ENCODE measurements around the gene ARSB. TPM values are rescaled to one million over a fixed set of nuclear protein-coding genes. Genes with fewer than 3 reads are reported as not detected.

The ARSB gene
- total RNA-seq, 4 donors from 2014 or later = 23.0 to 109 (median 52.6) TPM

- ATAC-seq = no peak
- TF ChIP-seq CTCF (IDR thresholded peaks at IDR 0.05) (no peak), POLR2AphosphoS5 (IDR thresholded peaks at IDR 0.05) (no peak), EP300 (IDR thresholded peaks at IDR 0.05) (no peak), POLR2A (IDR thresholded peaks at IDR 0.05) (no peak)
- Histone ChIP-seq H3K4me3 (no peak overlapping the region), H3K27me3 (no peaks in the 10 kb centered on the region), H3K4me1 (peaks cover 0 to 9% (median 0%) of the 10 kb centered on the region in 3 donors), H3K36me3 (no peaks in the 10 kb centered on the region), H3K27ac (no peak overlapping the region), H3K9me3 (no peaks in the 10 kb centered on the region)
- WGBS, 2 donors (ENCODE audit: low coverage in 1 of 2) = 84 to 89% methylated on average over 8 to 9 of the region's 10 CpGs
Observed at GRCh38 chr5:78792345-78793055, 192.6 kb downstream of the ARSB start.

GRCh38 chr5:78791501-78792100 is 193.5 kb downstream of the ARSB start:
- ATAC-seq = no peak
- H3K4me1 ChIP-seq = peaks cover 0 to 10% (median 0%) of the 10 kb centered on the region in 3 donors
- 94 to 96% methylated on average over 8 to 11 of the region's 11 CpGs for WGBS, 2 donors (ENCODE audit: low coverage in 1 of 2)
- H3K36me3 ChIP-seq = no peaks in the 10 kb centered on the region
- H3K4me3 ChIP-seq = no peak overlapping the region
- no peak for TF ChIP-seq POLR2AphosphoS5 (IDR thresholded peaks at IDR 0.05)
- H3K27ac ChIP-seq = no peak overlapping the region
- no peaks in the 10 kb centered on the region for H3K27me3 ChIP-seq
- H3K9me3 ChIP-seq = no peaks in the 10 kb centered on the region

- peak; percentile 66 for ATAC-seq
- peaks cover 0 to 10% (median 0%) of the 10 kb centered on the region in 3 donors for H3K4me1 ChIP-seq
- H3K9me3 ChIP-seq = peaks cover 0 to 11% (median 0%) of the 10 kb centered on the region in 3 donors
- H3K4me3 ChIP-seq = no peak overlapping the region
- no peaks in the 10 kb centered on the region for H3K27me3 ChIP-seq
- H3K36me3 ChIP-seq = no peaks in the 10 kb centered on the region
- TF ChIP-seq CTCF (IDR thresholded peaks at IDR 0.05) = no peak
- TF ChIP-seq POLR2A (IDR thresholded peaks at IDR 0.05) = no peak
- no peak for TF ChIP-seq POLR2AphosphoS5 (IDR thresholded peaks at IDR 0.05)
- no peak for TF ChIP-seq EP300 (IDR thresholded peaks at IDR 0.05)
- WGBS, 2 donors (ENCODE audit: low coverage in 1 of 2) = 33 to 60% methylated on average over 3 to 7 of the region's 7 CpGs
- peak overlapping the region in 3 of 4 donors; percentile 11 to 39 (median 21) for H3K27ac ChIP-seq
Observed at GRCh38 chr5:78787783-78788182, 197.3 kb downstream of the ARSB start.

- H3K4me1 ChIP-seq = peaks cover 0 to 10% (median 0%) of the 10 kb centered on the region in 3 donors
- H3K27ac ChIP-seq = no peak overlapping the region
- H3K9me3 ChIP-seq = peaks cover 0 to 11% (median 0%) of the 10 kb centered on the region in 3 donors
- no peak for TF ChIP-seq POLR2A (IDR thresholded peaks at IDR 0.05)
- no peak for TF ChIP-seq POLR2AphosphoS5 (IDR thresholded peaks at IDR 0.05)
- no peak for TF ChIP-seq CTCF (IDR thresholded peaks at IDR 0.05)
- no peak for TF ChIP-seq EP300 (IDR thresholded peaks at IDR 0.05)
- no peak overlapping the region for H3K4me3 ChIP-seq
- no peaks in the 10 kb centered on the region for H3K27me3 ChIP-seq
- no peak for ATAC-seq
- H3K36me3 ChIP-seq = peaks cover 0 to 14% of the 10 kb centered on the region in 2 donors
- WGBS, 2 donors (ENCODE audit: low coverage in 1 of 2) = 92 to 100% methylated on average over 1 of the region's 1 CpG
Observed at GRCh38 chr5:78785454-78785853, 199.7 kb downstream of the ARSB start.

GRCh38 chr5:78783434-78784130 is 201.5 kb downstream of the ARSB start:
- Histone ChIP-seq H3K36me3 (peaks cover 0 to 24% of the 10 kb centered on the region in 2 donors), H3K9me3 (peaks cover 0 to 11% (median 0%) of the 10 kb centered on the region in 3 donors)
- 60 to 62% methylated on average over 2 of the region's 2 CpGs for WGBS, 2 donors (ENCODE audit: low coverage in 1 of 2)

More at GRCh38 chr5:78783434-78784130, 201.5 kb downstream of the ARSB start:
- no peak overlapping the region for H3K27ac ChIP-seq
- peaks cover 0 to 17% (median 0%) of the 10 kb centered on the region in 3 donors for H3K4me1 ChIP-seq
- no peak overlapping the region for H3K4me3 ChIP-seq
- TF ChIP-seq EP300 (IDR thresholded peaks at IDR 0.05) (no peak), POLR2AphosphoS5 (IDR thresholded peaks at IDR 0.05) (no peak), CTCF (IDR thresholded peaks at IDR 0.05) (no peak), POLR2A (IDR thresholded peaks at IDR 0.05) (no peak)
- no peaks in the 10 kb centered on the region for H3K27me3 ChIP-seq
- ATAC-seq = no peak

All from gastroesophageal sphincter (tissue), 4 donors.